UCSD-AML1 (cell line): ENCODE results near the gene SRGAP2C.
"Not testable (repeated sequence)": the region's sequence is repeated elsewhere in the genome, so short reads cannot be mapped to it uniquely, and the experiment has no call there.

Source experiments
- DNase-seq: peaks from one replicate; lab custom pipeline; 2025; ENCODE audit not compliant: unreplicated experiment; lab: John Stamatoyannopoulos, UW

SRGAP2C gene

GRCh38 chr1:121184290-121185127 lies at the start of gene SRGAP2C, which contains the start of gene FAM72B:
SRGAP2C (plus strand) TSS chr1:121184975; CDS start chr1:121187447, 2,472 bp downstream.
FAM72B (minus strand) TSS chr1:121184340; CDS start chr1:121183489, 851 bp downstream.
- DNase-seq = peak; percentile 95

- not testable (repeated sequence) for DNase-seq
These were observed 44.4 kb upstream of the SRGAP2C start for GRCh38 chr1:121140393-121140792.

- not testable (repeated sequence) for DNase-seq
These were observed 36.1 kb upstream of the SRGAP2C start for GRCh38 chr1:121148489-121149190.

GRCh38 chr1:121151294-121151693 lies 33.5 kb upstream of the SRGAP2C start:
- DNase-seq = not testable (repeated sequence)

GRCh38 chr1:121152788-121153187 lies 32.0 kb upstream of the SRGAP2C start:
- DNase-seq = not testable (repeated sequence)

GRCh38 chr1:121154811-121155210 lies 30.0 kb upstream of the SRGAP2C start:
- not testable (repeated sequence) for DNase-seq

- DNase-seq = not testable (repeated sequence)
These were observed 29.0 kb upstream of the SRGAP2C start for GRCh38 chr1:121155671-121156358.

- DNase-seq = not testable (repeated sequence)
These were observed 27.7 kb upstream of the SRGAP2C start for GRCh38 chr1:121156958-121157603.

- DNase-seq = not testable (repeated sequence)
These were observed 27.2 kb upstream of the SRGAP2C start for GRCh38 chr1:121157609-121158008.

- not testable (repeated sequence) for DNase-seq
These were observed 24.7 kb upstream of the SRGAP2C start for GRCh38 chr1:121160118-121160517.

GRCh38 chr1:121161199-121161901 lies 23.4 kb upstream of the SRGAP2C start:
- DNase-seq = not testable (repeated sequence)

GRCh38 chr1:121163850-121164757 lies 20.7 kb upstream of the SRGAP2C start:
- DNase-seq = not testable (repeated sequence)

GRCh38 chr1:121165296-121165695 lies 19.5 kb upstream of the SRGAP2C start:
- not testable (repeated sequence) for DNase-seq

- not testable (repeated sequence) for DNase-seq
These were observed 17.5 kb upstream of the SRGAP2C start for GRCh38 chr1:121167225-121167738.

GRCh38 chr1:121168152-121168668 lies 16.6 kb upstream of the SRGAP2C start:
- DNase-seq = not testable (repeated sequence)

- not testable (repeated sequence) for DNase-seq
These were observed 8.1 kb upstream of the SRGAP2C start for GRCh38 chr1:121176649-121177048.

GRCh38 chr1:121178197-121178596 lies 6.6 kb upstream of the SRGAP2C start:
- DNase-seq = not testable (repeated sequence)

GRCh38 chr1:121183867-121184266 lies 908 bp upstream of the SRGAP2C start:
- DNase-seq = not testable (repeated sequence)
